Thyroid gland (tissue), 4 donors: Measurements from ENCODE around the gene STOM.

ENCODE experiments used
- POLR2A ChIP-seq, 2 donors: fragments of 450-650 bp; IDR thresholded peaks; one replicate each; pipeline ENCODE4 v1.6.1; 2017; ENCODE audit warnings: antibody characterized with exemption in 2 of 2, mild to moderate bottlenecking in 2 of 2, moderate library complexity in 1 of 2
- TF ChIP-seq, protein P1 (sequence below), 6 experiments: fragments of 200-600 bp in 3 of 6; fragments of 450-650 bp in 3 of 6; sonication (generic) in 3 of 6; IDR thresholded peaks; one replicate each; pipeline ENCODE4 v1.5.1; 2016 to 2019; ENCODE audit warnings: antibody characterized with exemption in 6 of 6, mild to moderate bottlenecking in 2 of 6, inconsistent platforms in 1 of 6, moderate library complexity in 1 of 6

DNA sequence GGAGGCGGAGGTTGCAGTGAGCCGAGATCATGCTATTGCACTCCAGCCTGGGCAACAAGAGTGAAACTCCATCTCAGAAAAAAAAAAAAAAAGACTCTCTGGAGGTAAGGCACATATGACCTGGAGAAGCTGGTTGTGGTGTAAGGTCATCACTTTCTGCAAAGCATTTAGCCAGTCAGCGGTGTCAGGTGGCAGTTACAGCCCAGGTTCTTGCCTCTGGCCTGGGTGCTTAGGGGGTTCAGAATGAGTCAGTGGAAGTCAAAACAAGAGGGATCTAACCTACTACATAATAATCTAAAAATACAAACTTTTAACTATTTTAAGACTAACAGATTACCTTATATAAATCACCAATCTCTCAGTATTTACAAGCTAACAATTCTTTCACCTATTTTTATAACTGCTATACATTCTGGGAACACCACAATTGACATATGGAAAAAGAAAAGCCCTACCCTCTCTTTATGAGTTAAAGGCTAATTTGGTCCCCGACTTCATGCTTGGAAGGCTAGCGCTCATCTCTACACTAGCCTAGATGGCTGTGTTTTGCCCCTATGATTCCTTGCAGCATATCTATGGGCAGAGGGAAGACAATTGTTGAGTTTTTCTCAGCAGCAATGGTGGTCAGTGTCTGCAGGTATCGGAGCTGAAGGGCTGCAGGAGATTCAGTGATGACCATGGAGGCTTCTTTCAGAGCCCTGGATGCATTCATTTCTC lies 29.2 kb downstream of the STOM start:
- TF ChIP-seq, protein P1, sequence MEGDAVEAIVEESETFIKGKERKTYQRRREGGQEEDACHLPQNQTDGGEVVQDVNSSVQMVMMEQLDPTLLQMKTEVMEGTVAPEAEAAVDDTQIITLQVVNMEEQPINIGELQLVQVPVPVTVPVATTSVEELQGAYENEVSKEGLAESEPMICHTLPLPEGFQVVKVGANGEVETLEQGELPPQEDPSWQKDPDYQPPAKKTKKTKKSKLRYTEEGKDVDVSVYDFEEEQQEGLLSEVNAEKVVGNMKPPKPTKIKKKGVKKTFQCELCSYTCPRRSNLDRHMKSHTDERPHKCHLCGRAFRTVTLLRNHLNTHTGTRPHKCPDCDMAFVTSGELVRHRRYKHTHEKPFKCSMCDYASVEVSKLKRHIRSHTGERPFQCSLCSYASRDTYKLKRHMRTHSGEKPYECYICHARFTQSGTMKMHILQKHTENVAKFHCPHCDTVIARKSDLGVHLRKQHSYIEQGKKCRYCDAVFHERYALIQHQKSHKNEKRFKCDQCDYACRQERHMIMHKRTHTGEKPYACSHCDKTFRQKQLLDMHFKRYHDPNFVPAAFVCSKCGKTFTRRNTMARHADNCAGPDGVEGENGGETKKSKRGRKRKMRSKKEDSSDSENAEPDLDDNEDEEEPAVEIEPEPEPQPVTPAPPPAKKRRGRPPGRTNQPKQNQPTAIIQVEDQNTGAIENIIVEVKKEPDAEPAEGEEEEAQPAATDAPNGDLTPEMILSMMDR (IDR thresholded peaks at IDR 0.05), result no peak
- no peak for TF ChIP-seq POLR2A (IDR thresholded peaks at IDR 0.05)
